SK-N-MC (cell line): ENCODE results near the gene CDC42EP4.

Source experiments
- EZH2 ChIP-seq: fragments of 200-600 bp; sonication (generic); IDR thresholded peaks from one replicate; pipeline ENCODE4 v1.6.1; 2017; ENCODE audit warnings: antibody characterized with exemption
- POLR2AphosphoS5 ChIP-seq: IDR thresholded peaks from 2 replicates; pipeline ENCODE4 v1.6.1; 2012; ENCODE audit warnings: mild to moderate bottlenecking, low read depth, low read length, borderline replicate concordance

DNA sequence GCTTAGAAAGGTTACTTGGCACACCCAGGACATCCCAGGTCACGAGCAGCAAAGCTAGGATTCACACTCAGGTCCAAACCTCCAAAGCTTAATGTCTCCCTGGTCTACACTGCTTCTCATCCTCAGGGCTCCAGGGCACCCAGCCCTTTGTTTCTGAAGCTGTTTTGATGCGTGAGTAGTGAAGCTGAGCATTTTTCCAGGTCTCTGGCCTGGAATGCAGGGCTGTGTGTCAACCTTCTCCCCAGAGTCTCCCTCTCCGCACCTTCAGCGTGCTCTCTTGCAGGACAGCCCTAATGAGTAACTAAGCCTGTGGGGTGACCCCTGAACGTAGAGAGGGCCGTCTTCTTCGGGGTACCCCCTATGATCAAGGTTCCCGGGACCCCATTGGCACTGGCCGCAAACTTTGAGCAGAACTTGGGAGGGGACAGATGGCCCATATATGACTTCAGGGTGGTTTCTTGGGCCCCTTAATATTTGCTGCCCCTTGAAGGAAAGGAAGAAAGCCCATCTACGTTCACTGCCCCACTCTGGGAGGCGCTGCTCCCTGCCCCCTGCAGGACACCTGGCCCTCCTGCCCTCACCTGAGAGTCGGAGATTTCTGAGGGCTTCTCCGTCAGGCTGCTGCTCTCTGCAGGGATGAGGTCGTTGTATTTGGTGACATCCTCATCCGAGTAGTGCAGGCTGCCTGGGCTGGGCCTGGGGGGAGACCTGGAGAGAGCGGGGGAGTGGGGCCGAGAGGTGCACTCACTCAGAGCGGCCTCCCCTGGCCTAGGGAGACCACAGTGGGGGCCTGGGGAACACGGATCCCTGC is 36.4 kb upstream of the CDC42EP4 start:
- TF ChIP-seq EZH2 (no peak), POLR2AphosphoS5 (no peak)
